ENCODE measurements around the gene HOXA3.

DNA sequence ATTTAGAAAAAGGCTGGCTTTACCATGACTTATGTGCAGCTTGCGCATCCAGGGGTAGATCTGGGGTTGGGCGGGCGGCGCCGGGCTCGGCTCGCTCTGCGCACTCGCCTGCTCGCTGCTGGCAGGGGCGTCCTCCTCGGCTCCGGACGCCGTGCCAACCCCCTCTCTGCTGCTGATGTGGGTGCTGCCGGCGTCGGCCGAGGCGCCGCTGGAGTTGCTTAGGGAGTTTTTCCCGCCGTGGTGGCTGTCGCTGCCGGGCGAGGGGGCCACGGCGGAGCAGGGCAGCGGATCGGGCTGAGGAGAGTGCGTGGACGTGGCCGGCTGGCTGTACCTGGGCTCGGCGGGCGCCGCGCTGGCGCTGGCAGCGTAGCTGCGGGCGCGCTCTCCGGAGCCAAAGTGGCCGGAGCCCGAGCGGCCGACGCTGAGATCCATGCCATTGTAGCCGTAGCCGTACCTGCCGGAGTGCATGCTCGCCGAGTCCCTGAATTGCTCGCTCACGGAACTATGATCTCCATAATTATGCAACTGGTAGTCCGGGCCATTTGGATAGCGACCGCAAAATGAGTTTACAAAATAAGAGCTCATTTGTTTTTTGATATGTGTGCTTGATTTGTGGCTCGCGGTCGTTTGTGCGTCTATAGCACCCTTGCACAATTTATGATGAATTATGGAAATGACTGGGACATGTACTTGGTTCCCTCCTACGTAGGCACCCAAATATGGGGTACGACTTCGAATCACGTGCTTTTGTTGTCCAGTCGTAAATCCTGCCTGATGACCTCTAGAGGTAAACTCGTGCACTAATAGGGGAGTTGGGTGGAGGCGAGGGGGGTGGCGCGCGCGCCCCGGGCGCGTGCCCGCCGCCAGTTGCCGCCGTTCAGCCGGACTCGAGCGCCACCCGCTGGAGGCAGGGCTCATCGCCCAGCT lies 9.1 kb downstream of the HOXA3 start, which contains the start of gene HOXA5:
- TF ChIP-seq, protein P1, sequence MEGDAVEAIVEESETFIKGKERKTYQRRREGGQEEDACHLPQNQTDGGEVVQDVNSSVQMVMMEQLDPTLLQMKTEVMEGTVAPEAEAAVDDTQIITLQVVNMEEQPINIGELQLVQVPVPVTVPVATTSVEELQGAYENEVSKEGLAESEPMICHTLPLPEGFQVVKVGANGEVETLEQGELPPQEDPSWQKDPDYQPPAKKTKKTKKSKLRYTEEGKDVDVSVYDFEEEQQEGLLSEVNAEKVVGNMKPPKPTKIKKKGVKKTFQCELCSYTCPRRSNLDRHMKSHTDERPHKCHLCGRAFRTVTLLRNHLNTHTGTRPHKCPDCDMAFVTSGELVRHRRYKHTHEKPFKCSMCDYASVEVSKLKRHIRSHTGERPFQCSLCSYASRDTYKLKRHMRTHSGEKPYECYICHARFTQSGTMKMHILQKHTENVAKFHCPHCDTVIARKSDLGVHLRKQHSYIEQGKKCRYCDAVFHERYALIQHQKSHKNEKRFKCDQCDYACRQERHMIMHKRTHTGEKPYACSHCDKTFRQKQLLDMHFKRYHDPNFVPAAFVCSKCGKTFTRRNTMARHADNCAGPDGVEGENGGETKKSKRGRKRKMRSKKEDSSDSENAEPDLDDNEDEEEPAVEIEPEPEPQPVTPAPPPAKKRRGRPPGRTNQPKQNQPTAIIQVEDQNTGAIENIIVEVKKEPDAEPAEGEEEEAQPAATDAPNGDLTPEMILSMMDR (IDR thresholded peaks at IDR 0.05), result peak in 5 of 6 experiments; percentile 76 to 92 (median 83)
- TF ChIP-seq POLR2A (IDR thresholded peaks at IDR 0.05), result peak in 3 of 4 donors; percentile 47 to 85 (median 73)
